ENCODE results near the gene GRIN1. TPM values are rescaled to one million over a fixed set of nuclear protein-coding genes. Genes with fewer than 3 reads are reported as not detected.
A peak's percentile ranks its signal among the peaks of the same experiment; 100 is the strongest.

Gene GRIN1
- total RNA-seq, 1 donor from 2014 or later, result 0.18 TPM

DNA sequence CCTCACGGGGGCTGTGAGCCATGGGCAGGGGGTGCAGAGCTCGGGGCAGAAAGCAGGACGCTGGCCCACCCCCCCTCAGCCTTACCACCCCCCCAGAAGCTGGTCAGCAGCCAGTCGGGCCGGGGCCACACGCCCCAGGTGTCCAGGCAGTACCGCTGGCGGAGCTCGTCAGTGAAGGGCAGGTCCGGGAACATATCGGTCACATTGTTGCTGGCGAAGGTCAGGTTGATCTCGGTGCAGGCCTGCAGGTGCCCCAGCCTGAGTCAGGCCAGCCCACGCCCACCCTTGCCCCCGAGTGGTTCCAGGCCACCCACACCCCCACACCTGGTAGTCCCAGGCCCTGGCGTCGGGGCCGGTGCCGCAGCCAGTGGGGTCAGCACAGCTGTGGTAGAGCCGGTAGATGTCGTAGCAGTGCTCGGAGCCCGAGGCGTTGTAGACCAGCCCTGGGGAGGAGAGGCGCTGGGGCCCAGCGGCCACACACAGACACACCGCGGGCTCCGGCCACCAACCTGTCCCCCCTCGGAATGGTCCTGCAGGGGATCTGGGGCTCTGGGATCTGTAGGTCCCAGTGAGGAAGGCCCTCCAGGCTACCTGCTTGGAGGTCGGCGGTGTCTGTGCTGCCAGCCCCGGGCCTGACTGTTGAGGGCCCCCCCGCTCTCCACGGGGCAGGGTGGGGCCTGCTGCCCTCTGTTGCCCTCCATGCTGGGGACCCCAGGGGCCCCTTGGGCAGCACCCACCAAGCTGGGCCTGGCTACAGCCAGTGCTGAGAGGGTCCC is 27.0 kb upstream of the GRIN1 start:
- no peak overlapping the region for H3K9ac ChIP-seq (ENCODE audit: low read length)
- H2AFZ ChIP-seq (ENCODE audit: low read depth, low read length), result no peak overlapping the region
- H3K36me3 ChIP-seq (ENCODE audit: insufficient read depth, low read length), result no peaks in the 10 kb centered on the region
- no peak overlapping the region for H3K4me2 ChIP-seq (ENCODE audit: low read length)
- Mint-ChIP-seq H3K9me3 (ENCODE audit: unreplicated experiment) (no peaks in the 10 kb centered on the region), H3K36me3 (ENCODE audit: low read depth, unreplicated experiment) (no peaks in the 10 kb centered on the region), H3K27me3 (ENCODE audit: low read depth, unreplicated experiment) (no peaks in the 10 kb centered on the region), H3K4me3 (ENCODE audit: unreplicated experiment) (no peak overlapping the region), H3K4me1 (ENCODE audit: low read depth, unreplicated experiment) (no peaks in the 10 kb centered on the region), H3K27ac (ENCODE audit: unreplicated experiment) (no peak overlapping the region)
- no peaks in the 10 kb centered on the region for H3K27me3 ChIP-seq (ENCODE audit: insufficient read depth, low read length)
- FAIRE-seq (no peak), DNase-seq (ENCODE audit: low read depth) (no peak)
- TF ChIP-seq EZH2 (IDR thresholded peaks at IDR 0.05; ENCODE audit: insufficient read depth, low read length) (no peak), CTCF (IDR thresholded peaks at IDR 0.05; ENCODE audit: insufficient read depth, low read depth, low read length) (no peak)
- H3K9me3 ChIP-seq (ENCODE audit: insufficient read depth, low read depth, low read length), result no peaks in the 10 kb centered on the region
- no peak overlapping the region for H3K4me3 ChIP-seq (ENCODE audit: insufficient read depth, low read depth, low read length)
- H3K27ac ChIP-seq (ENCODE audit: low read depth, low read length), result no peak overlapping the region
- no peaks in the 10 kb centered on the region for H4K20me1 ChIP-seq (ENCODE audit: insufficient read depth, low read length)
- no peaks in the 10 kb centered on the region for H3K4me1 ChIP-seq (ENCODE audit: insufficient read depth, low read length)
- no peaks in the 10 kb centered on the region for H3K79me2 ChIP-seq (ENCODE audit: insufficient read depth, low read length)

- H3K9ac ChIP-seq (ENCODE audit: low read length), result no peak overlapping the region
- H3K36me3 ChIP-seq (ENCODE audit: insufficient read depth, low read length), result no peaks in the 10 kb centered on the region
- Mint-ChIP-seq H3K36me3 (ENCODE audit: low read depth, unreplicated experiment) (peaks cover 2% of the 10 kb centered on the region), H3K27me3 (ENCODE audit: low read depth, unreplicated experiment) (no peaks in the 10 kb centered on the region), H3K4me3 (ENCODE audit: unreplicated experiment) (peak overlapping the region; percentile 68), H3K27ac (ENCODE audit: unreplicated experiment) (no peak overlapping the region), H3K4me1 (ENCODE audit: low read depth, unreplicated experiment) (no peaks in the 10 kb centered on the region), H3K9me3 (ENCODE audit: unreplicated experiment) (no peaks in the 10 kb centered on the region)
- no peak overlapping the region for H3K27ac ChIP-seq (ENCODE audit: low read depth, low read length)
- no peak for DNase-seq (ENCODE audit: low read depth)
- TF ChIP-seq CTCF (IDR thresholded peaks at IDR 0.05; ENCODE audit: insufficient read depth, low read depth, low read length) (no peak), EZH2 (IDR thresholded peaks at IDR 0.05; ENCODE audit: insufficient read depth, low read length) (no peak)
- no peaks in the 10 kb centered on the region for H3K9me3 ChIP-seq (ENCODE audit: insufficient read depth, low read depth, low read length)
- no peak overlapping the region for H3K4me3 ChIP-seq (ENCODE audit: insufficient read depth, low read depth, low read length)
- H3K27me3 ChIP-seq (ENCODE audit: insufficient read depth, low read length), result no peaks in the 10 kb centered on the region
- no peaks in the 10 kb centered on the region for H3K79me2 ChIP-seq (ENCODE audit: insufficient read depth, low read length)
- no peak overlapping the region for H3K4me2 ChIP-seq (ENCODE audit: low read length)
- no peak overlapping the region for H2AFZ ChIP-seq (ENCODE audit: low read depth, low read length)
- no peaks in the 10 kb centered on the region for H4K20me1 ChIP-seq (ENCODE audit: insufficient read depth, low read length)
- no peak for FAIRE-seq
- no peaks in the 10 kb centered on the region for H3K4me1 ChIP-seq (ENCODE audit: insufficient read depth, low read length)
These were observed 26.2 kb upstream of the GRIN1 start for GRCh38 chr9:137112564-137113384.

Measured in astrocyte (in vitro differentiated cells and primary cell).